Prostate gland (tissue), 2 donors: ENCODE measurements around the gene ARMCX1. TPM values are rescaled to one million over a fixed set of nuclear protein-coding genes. Genes with fewer than 3 reads are reported as not detected.
"Not testable (repeated sequence)": the region's sequence is repeated elsewhere in the genome, so short reads cannot be mapped to it uniquely, and the experiment has no call there.

ENCODE experiments used
- DNase-seq: peaks from one replicate; pipeline ENCODE4 v3.0.0-alpha.2; 2019; ENCODE audit warnings: low spot score
- H3K27ac ChIP-seq, 2 donors: fragments of 200-600 bp; sonication (generic); 2 replicates each; pipeline ENCODE4 v1.5.1; 2017 to 2019
- H3K27me3 ChIP-seq: fragments of 200-600 bp; sonication (generic); replicated peaks from 2 replicates; pipeline ENCODE4 v1.5.1; 2019; ENCODE audit not compliant: insufficient read depth
- H3K36me3 ChIP-seq, 2 donors: fragments of 200-600 bp; sonication (generic); 1 replicate in 1 of 2; 2 replicates in 1 of 2; pipeline versions ENCODE4 v1.5.1 to v1.8.1; 2017 to 2019
- H3K4me1 ChIP-seq: fragments of 200-600 bp; sonication (generic); replicated peaks from 2 replicates; pipeline ENCODE4 v1.5.1; 2019
- H3K4me3 ChIP-seq, 2 donors: fragments of 200-600 bp; sonication (generic); 2 replicates each; pipeline ENCODE4 v1.5.1; 2017 to 2019
- H3K9me3 ChIP-seq: fragments of 200-600 bp; sonication (generic); 2 replicates; pipeline ENCODE4 v1.5.1; 2017
- POLR2A ChIP-seq: fragments of 450-650 bp; IDR thresholded peaks from one replicate; pipeline ENCODE4 v1.6.1; 2016; ENCODE audit warnings: antibody characterized with exemption, mild to moderate bottlenecking
- POLR2AphosphoS5 ChIP-seq: sonication (generic); formaldehyde crosslinking; IDR thresholded peaks from one replicate; pipeline ENCODE4 v1.6.1; 2017; ENCODE audit warnings: antibody characterized with exemption
- WGBS: methylation state at CpG from one replicate; pipeline ENCODE4 v1.1.5; 2018; 5-methylcytosine and 5-hydroxymethylcytosine counted together
- intact Hi-C: fragments of 100-400 bp; cut with DNase I; formaldehyde crosslinking; loops from one replicate; pipeline ENCODE4 v1.14.2; 2022
- total RNA-seq, 2 donors: library from RNA; depleted of rRNA; stranded (reverse); fragments of >200 nt; gene quantifications; one replicate each; pipeline ENCODE4 v1.1.0, GENCODE V29; 2016
- TF ChIP-seq, protein P1 (sequence below), 4 experiments: fragments of 200-600 bp in 2 of 4; fragments of 450-650 bp in 2 of 4; sonication (generic) in 2 of 4; IDR thresholded peaks; 1 replicate in 3 of 4; 2 replicates in 1 of 4; pipeline ENCODE4 v1.5.1; 2016 to 2019; ENCODE audit warnings: antibody characterized with exemption in 4 of 4, mild to moderate bottlenecking in 2 of 4, moderate library complexity in 2 of 4

The ARMCX1 gene
- total RNA-seq, 2 donors from 2014 or later: 23.5 to 41.3 TPM

DNA sequence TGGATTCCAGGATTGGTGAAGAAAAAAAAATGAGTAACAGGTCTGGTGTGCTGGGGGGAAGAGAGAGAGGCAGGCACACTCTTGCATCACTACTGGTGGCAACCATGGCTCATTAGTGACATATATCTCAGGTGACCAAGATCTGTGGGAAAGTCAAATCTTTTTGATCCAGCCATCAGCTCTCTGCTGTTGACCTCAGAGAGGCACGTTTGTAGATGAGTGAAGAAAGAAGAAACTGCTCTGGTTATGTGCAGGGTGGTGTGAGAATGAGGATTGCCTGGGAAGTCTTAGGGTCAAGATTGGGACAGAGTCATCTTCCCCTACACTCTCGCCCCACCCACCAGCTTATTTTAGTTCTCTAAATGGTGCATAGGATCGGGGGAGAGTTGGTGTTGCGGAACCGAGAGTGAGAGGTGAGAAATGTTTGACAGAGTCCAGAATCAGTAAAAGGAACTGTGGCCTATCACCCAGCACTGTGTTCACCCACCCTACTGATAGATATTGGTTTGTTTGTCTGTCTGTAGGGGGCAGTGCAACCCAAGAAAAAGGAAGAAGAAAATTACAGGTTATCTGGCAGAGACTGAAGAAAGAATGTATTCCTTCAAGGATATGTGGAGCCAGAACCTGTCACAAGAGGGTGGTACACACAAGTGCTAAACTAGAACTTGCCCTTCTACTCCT, 45.5 kb downstream of the ARMCX1 start:
- no peaks in the 10 kb centered on the region for H3K9me3 ChIP-seq
- H3K4me3 ChIP-seq: no peak overlapping the region
- 19% methylated on average over 5 of the region's 5 CpGs for WGBS
- H3K27ac ChIP-seq: no peak overlapping the region
- intact Hi-C loops: loop anchor here (5.0 kb wide), 2 partner anchors 161 to 201 kb away; no protein-coding TSS in a partner anchor
- H3K4me1 ChIP-seq: no peaks in the 10 kb centered on the region
- DNase-seq: peak; percentile 39
- TF ChIP-seq POLR2A (no peak), POLR2AphosphoS5 (peak; percentile 37)
- TF ChIP-seq, protein P1, sequence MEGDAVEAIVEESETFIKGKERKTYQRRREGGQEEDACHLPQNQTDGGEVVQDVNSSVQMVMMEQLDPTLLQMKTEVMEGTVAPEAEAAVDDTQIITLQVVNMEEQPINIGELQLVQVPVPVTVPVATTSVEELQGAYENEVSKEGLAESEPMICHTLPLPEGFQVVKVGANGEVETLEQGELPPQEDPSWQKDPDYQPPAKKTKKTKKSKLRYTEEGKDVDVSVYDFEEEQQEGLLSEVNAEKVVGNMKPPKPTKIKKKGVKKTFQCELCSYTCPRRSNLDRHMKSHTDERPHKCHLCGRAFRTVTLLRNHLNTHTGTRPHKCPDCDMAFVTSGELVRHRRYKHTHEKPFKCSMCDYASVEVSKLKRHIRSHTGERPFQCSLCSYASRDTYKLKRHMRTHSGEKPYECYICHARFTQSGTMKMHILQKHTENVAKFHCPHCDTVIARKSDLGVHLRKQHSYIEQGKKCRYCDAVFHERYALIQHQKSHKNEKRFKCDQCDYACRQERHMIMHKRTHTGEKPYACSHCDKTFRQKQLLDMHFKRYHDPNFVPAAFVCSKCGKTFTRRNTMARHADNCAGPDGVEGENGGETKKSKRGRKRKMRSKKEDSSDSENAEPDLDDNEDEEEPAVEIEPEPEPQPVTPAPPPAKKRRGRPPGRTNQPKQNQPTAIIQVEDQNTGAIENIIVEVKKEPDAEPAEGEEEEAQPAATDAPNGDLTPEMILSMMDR (IDR thresholded peaks at IDR 0.05): peak in 3 of 4 experiments; percentile 60 to 72 (median 64)
- no peaks in the 10 kb centered on the region for H3K36me3 ChIP-seq
- no peaks in the 10 kb centered on the region for H3K27me3 ChIP-seq

DNA sequence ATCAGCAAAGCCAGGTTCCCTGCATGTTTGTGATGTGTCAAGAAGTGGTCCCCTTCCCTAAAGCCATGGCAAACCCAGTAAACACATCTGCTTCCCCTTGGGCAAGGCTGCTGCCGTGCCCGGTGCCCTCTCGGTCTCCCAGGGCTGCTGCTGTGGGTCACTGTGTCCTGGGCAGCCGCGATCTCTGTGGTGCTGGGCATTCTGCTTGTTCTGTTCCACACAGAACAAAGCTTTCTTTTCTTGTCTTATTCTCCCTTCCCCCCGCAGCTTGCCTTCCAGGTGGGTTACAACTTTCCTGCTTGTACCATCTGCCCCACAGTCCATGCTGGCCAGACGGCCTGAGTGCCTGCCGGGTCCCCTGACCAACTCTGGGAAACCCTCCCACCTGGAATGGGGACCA, 49.2 kb downstream of the ARMCX1 start:
- not testable (repeated sequence) for H3K27ac ChIP-seq, H3K27me3 ChIP-seq, DNase-seq, H3K4me3 ChIP-seq, H3K36me3 ChIP-seq, H3K4me1 ChIP-seq, H3K9me3 ChIP-seq
- intact Hi-C loops: loop anchor here (5.0 kb wide), 2 partner anchors 158 to 198 kb away; no protein-coding TSS in a partner anchor
- no CpG with 5 or more reads among the region's 8 CpGs for WGBS

DNA sequence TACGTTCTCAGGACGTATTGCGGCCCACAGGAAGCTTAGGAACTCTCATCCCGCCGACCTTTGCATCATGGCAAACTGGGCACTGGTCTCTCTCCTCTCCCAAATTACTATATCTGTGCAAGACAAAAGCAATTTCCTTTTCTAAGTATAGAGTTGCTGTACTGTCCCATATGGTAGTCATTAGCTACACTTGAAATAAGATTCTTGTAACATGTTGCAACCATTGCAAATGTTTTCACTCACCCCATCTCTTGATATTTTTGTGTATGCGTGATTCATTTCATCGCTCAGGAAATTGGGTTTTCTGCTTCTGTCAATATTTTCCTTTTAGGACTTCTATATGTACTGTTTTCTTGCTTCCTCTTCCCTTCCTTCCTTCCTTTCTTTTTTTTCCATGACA, 51.7 kb downstream of the ARMCX1 start:
- Histone ChIP-seq H3K27ac (no peak overlapping the region), H3K9me3 (no peaks in the 10 kb centered on the region), H3K4me3 (no peak overlapping the region), H3K27me3 (no peaks in the 10 kb centered on the region), H3K36me3 (no peaks in the 10 kb centered on the region), H3K4me1 (no peaks in the 10 kb centered on the region)
- TF ChIP-seq POLR2A: no peak
- TF ChIP-seq, protein P1 (IDR thresholded peaks at IDR 0.05): no peak
- no peak for TF ChIP-seq POLR2AphosphoS5
- 98% methylated on average over 3 of the region's 7 CpGs for WGBS
- DNase-seq: no peak
- intact Hi-C loops: no loop called here

Other genes starting within 250 kb of the ARMCX1 start
- 1 to 10 TPM; 4.0 to 4.9 TPM for gene TIMM8A, start 201.8 kb upstream of the ARMCX1 start, total RNA-seq
- gene BTK, start 164.4 kb upstream of the ARMCX1 start, total RNA-seq: 1 to 10 TPM; 1.3 to 2.4 TPM
- 1,000 to 10,000 TPM in 1 of 2 donors, 100 to 1,000 TPM in 1; 863 to 2,403 TPM for gene RPL36A, start 159.5 kb upstream of the ARMCX1 start, total RNA-seq
- gene GLA, start 142.6 kb upstream of the ARMCX1 start, total RNA-seq: 10 to 100 TPM; 12.6 to 16.4 TPM
- 10 to 100 TPM; 43.7 to 56.3 TPM for gene HNRNPH2, start 142.3 kb upstream of the ARMCX1 start, total RNA-seq
- 10 to 100 TPM; 13.8 to 16.6 TPM for gene ARMCX4, start 65.1 kb upstream of the ARMCX1 start, total RNA-seq
- gene ARMCX6, start 67.5 kb downstream of the ARMCX1 start, total RNA-seq: 10 to 100 TPM; 27.3 to 33.1 TPM
- gene ARMCX3, start 72.6 kb downstream of the ARMCX1 start, total RNA-seq: 10 to 100 TPM; 59.6 to 69.4 TPM
- gene ARMCX2, start 109.3 kb downstream of the ARMCX1 start, total RNA-seq: 10 to 100 TPM; 26.4 to 58.6 TPM